PC-3 (cell line): ENCODE data around the gene CABCOCO1. TPM values are rescaled to one million over a fixed set of nuclear protein-coding genes. Genes with fewer than 3 reads are reported as not detected.

Experiments used
- ATAC-seq: fragments of 200-7000 bp; cut with Tn5 transposase; 2 replicates; pipeline ENCODE4 v1.9.1; 2020; ENCODE audit warnings: mild to moderate bottlenecking, moderate library complexity
- BruUV-seq: library from RNA; stranded (reverse); fragments of 400-500 nt; replicated peaks from 2 replicates; lab custom pipeline; 2021; lab: Mats Ljungman, UMichigan
- CTCF ChIA-PET: fragments of 300-600 bp; sonication (Branson Sonifier 250); formaldehyde crosslinking; loops from one replicate; lab custom pipeline; 2022; ENCODE audit warnings: antibody characterized with exemption; lab: Charles Lee
- POLR2A ChIA-PET: fragments of 300-600 bp; sonication (Branson Sonifier 250); formaldehyde crosslinking; loops from one replicate; lab custom pipeline; 2022; ENCODE audit warnings: antibody characterized with exemption; ENCODE audit not compliant: unreplicated experiment; lab: Charles Lee
- DNase-seq: peaks from one replicate; pipeline ENCODE4 v3.0.0-alpha.2; 2015
- H2AFZ ChIP-seq: fragments of 300-600 bp; sonication (generic); 2 replicates; pipeline ENCODE4 v1.6.0; 2016; ENCODE audit warnings: antibody characterized with exemption, low read length
- H3F3A ChIP-seq: fragments of 300-600 bp; sonication (generic); one replicate; pipeline ENCODE4 v1.6.0; 2017; ENCODE audit warnings: antibody characterized with exemption, low read length, control low read depth, mild to moderate bottlenecking; ENCODE audit not compliant: unreplicated experiment
- H3K27ac ChIP-seq: fragments of 300-600 bp; sonication (generic); 2 replicates; pipeline ENCODE4 v1.5.1; 2016; ENCODE audit warnings: mild to moderate bottlenecking, low read length
- H3K27me3 ChIP-seq: fragments of 300-600 bp; sonication (generic); 2 replicates; pipeline ENCODE4 v1.6.1; 2016; ENCODE audit warnings: low read length, mixed read lengths
- H3K36me3 ChIP-seq: fragments of 300-600 bp; sonication (generic); 2 replicates; pipeline ENCODE4 v1.6.1; 2016; ENCODE audit warnings: low read depth, mixed run types, low read length, mixed read lengths
- H3K4me1 ChIP-seq: fragments of 300-600 bp; sonication (generic); 2 replicates; pipeline ENCODE4 v1.5.1; 2016; ENCODE audit warnings: low read length; ENCODE audit not compliant: insufficient read depth
- H3K4me2 ChIP-seq: fragments of 300-600 bp; sonication (generic); 2 replicates; pipeline ENCODE4 v1.6.0; 2016; ENCODE audit warnings: low read length
- H3K4me3 ChIP-seq: fragments of 300-600 bp; sonication (generic); 2 replicates; pipeline ENCODE4 v1.5.1; 2016; ENCODE audit warnings: mild to moderate bottlenecking, low read length, mixed read lengths
- H3K79me2 ChIP-seq: fragments of 300-600 bp; sonication (generic); 2 replicates; pipeline ENCODE4 v1.6.1; 2017; ENCODE audit warnings: low read length, mixed read lengths
- H3K9ac ChIP-seq: fragments of 300-600 bp; sonication (generic); 2 replicates; pipeline ENCODE4 v1.6.0; 2016; ENCODE audit warnings: mild to moderate bottlenecking, low read length
- H3K9me2 ChIP-seq: fragments of 300-600 bp; sonication (generic); replicated peaks from 2 replicates; pipeline ENCODE4 v1.6.1; 2016; ENCODE audit warnings: mixed run types, low read length, mixed read lengths
- H3K9me3 ChIP-seq: fragments of 300-600 bp; sonication (generic); 2 replicates; pipeline ENCODE4 v1.6.1; 2016; ENCODE audit warnings: low read length, mixed read lengths
- H4K20me1 ChIP-seq: fragments of 300-600 bp; sonication (generic); 2 replicates; pipeline ENCODE4 v1.6.1; 2016; ENCODE audit warnings: low read length, mixed read lengths
- CTCF ChIP-seq: fragments of 300-600 bp; sonication (generic); conservative IDR thresholded peaks from 2 replicates; pipeline ENCODE4 v1.5.1; 2017; ENCODE audit warnings: antibody characterized with exemption, low read depth, mild to moderate bottlenecking, low read length
- EZH2 ChIP-seq: fragments of 300-600 bp; sonication (generic); IDR thresholded peaks from one replicate; pipeline ENCODE4 v1.6.1; 2017; ENCODE audit warnings: antibody characterized with exemption, mild to moderate bottlenecking, low read length; ENCODE audit not compliant: unreplicated experiment
- EZH2phosphoT487 ChIP-seq: fragments of 300-600 bp; sonication (generic); IDR thresholded peaks from 2 replicates; pipeline ENCODE4 v1.6.1; 2018; ENCODE audit warnings: mild to moderate bottlenecking, antibody characterized with exemption, low read length, borderline replicate concordance
- intact Hi-C: fragments of 100-400 bp; cut with micrococcal nuclease; formaldehyde crosslinking; loops from 2 replicates; pipeline ENCODE4 v1.9.0; 2023
- total RNA-seq: library from RNA; depleted of rRNA; stranded (reverse); fragments of >200 nt; gene quantifications from 2 replicates; pipeline ENCODE4 v1.2.3, GENCODE V29; 2014

CABCOCO1 gene
- total RNA-seq, 1 experiment from 2014 or later = not detected

GRCh38 chr10:61655335-61655851 lies 7.3 kb upstream of the CABCOCO1 start:
- Histone ChIP-seq H3K27me3 (no peaks in the 10 kb centered on the region), H3K9me3 (no peaks in the 10 kb centered on the region), H3F3A (no peaks in the 10 kb centered on the region), H3K9me2 (no peaks in the 10 kb centered on the region), H4K20me1 (no peaks in the 10 kb centered on the region), H3K9ac (no peak overlapping the region), H3K36me3 (no peaks in the 10 kb centered on the region), H3K4me3 (no peak overlapping the region), H3K27ac (no peak overlapping the region), H3K4me2 (no peak overlapping the region), H2AFZ (no peak overlapping the region), H3K79me2 (no peaks in the 10 kb centered on the region), H3K4me1 (no peaks in the 10 kb centered on the region)
- DNase-seq = no peak
- ChIA-PET CTCF (no interaction called here), POLR2A (interaction anchor here (0.6 kb wide), 1 partner anchor 230 kb away, joined by 3 read pairs; no protein-coding TSS in a partner anchor)
- BruUV-seq = no TSS peak
- ATAC-seq = no peak
- no peak for TF ChIP-seq EZH2
- no peak for TF ChIP-seq CTCF
- no peak for TF ChIP-seq EZH2phosphoT487
- intact Hi-C loops = no loop called here

- Histone ChIP-seq H3K9me3 (no peaks in the 10 kb centered on the region), H3K9me2 (no peaks in the 10 kb centered on the region), H3K79me2 (no peaks in the 10 kb centered on the region), H3K36me3 (no peaks in the 10 kb centered on the region), H3K4me1 (peaks cover 14% of the 10 kb centered on the region), H3K27ac (no peak overlapping the region), H3F3A (no peaks in the 10 kb centered on the region), H3K4me2 (peak overlapping the region; percentile 82), H2AFZ (peak overlapping the region; percentile 87), H4K20me1 (no peaks in the 10 kb centered on the region), H3K27me3 (no peaks in the 10 kb centered on the region), H3K4me3 (peak overlapping the region; percentile 71), H3K9ac (no peak overlapping the region)
- ChIA-PET POLR2A (no interaction called here), CTCF (no interaction called here)
- DNase-seq = peak; percentile 52
- intact Hi-C loops = loop anchor here (5.0 kb wide), 1 partner anchor 186 kb away; no protein-coding TSS in a partner anchor
- BruUV-seq = no TSS peak
- peak; percentile 16 for ATAC-seq
- TF ChIP-seq EZH2 (no peak), CTCF (no peak), EZH2phosphoT487 (no peak)
Measured at GRCh38 chr10:61663466-61663865, 737 bp downstream of the CABCOCO1 start.

- no TSS peak for BruUV-seq
- Histone ChIP-seq H3K36me3 (no peaks in the 10 kb centered on the region), H3F3A (no peaks in the 10 kb centered on the region), H3K27me3 (no peaks in the 10 kb centered on the region), H3K4me3 (no peak overlapping the region), H3K9me3 (no peaks in the 10 kb centered on the region), H4K20me1 (no peaks in the 10 kb centered on the region), H3K79me2 (no peaks in the 10 kb centered on the region), H3K27ac (no peak overlapping the region), H3K9me2 (no peaks in the 10 kb centered on the region), H3K4me2 (no peak overlapping the region), H3K4me1 (peaks cover 14% of the 10 kb centered on the region), H2AFZ (no peak overlapping the region), H3K9ac (no peak overlapping the region)
- ChIA-PET POLR2A (interaction anchor here (0.6 kb wide), 1 partner anchor 47 kb away, joined by 3 read pairs; no protein-coding TSS in a partner anchor), CTCF (no interaction called here)
- ATAC-seq = no peak
- intact Hi-C loops = loop anchor here (5.0 kb wide), 2 partner anchors 67 to 188 kb away; no protein-coding TSS in a partner anchor
- TF ChIP-seq CTCF (no peak), EZH2phosphoT487 (no peak), EZH2 (no peak)
- DNase-seq = no peak
Measured at GRCh38 chr10:61664985-61665384, 2.3 kb downstream of the CABCOCO1 start.
